CD4-positive, alpha-beta T cell treated with Interferon gamma for 1 hour (primary cell): ENCODE measurements around the gene CHRM5.

Experiments
- DNase-seq: peaks from one replicate; pipeline ENCODE4 v3.0.0-alpha.2; 2020

CHRM5 gene

DNA sequence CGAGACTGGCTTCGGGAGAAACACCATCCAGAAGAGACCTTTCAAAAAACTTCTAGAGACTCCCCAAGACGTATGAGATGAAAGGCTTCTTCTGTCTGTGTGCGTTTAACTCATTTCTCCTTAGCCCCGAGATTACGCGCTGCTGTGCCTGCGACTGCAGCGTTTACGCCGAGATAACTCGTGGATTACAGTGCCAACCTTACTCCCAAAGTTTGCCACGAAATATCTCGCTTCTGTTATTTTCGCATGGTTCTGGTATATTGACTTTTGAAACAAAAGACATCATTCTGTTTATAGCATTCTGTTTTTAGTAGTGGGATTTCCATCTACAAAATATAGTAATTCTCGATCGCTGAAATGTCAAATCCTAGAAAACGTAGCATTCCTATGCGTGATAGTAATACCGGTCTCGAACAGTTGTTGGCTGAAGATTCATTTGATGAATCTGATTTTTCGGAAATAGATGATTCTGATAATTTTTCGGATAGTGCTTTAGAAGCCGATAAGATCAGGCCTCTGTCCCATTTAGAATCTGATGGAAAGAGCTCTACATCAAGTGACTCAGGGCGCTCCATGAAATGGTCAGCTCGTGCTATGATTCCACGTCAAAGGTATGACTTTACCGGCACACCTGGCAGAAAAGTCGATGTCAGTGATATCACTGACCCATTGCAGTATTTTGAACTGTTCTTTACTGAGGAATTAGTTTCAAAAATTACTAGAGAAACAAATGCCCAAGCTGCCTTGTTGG is 134.1 kb downstream of the CHRM5 start:
- DNase-seq: no peak

DNA sequence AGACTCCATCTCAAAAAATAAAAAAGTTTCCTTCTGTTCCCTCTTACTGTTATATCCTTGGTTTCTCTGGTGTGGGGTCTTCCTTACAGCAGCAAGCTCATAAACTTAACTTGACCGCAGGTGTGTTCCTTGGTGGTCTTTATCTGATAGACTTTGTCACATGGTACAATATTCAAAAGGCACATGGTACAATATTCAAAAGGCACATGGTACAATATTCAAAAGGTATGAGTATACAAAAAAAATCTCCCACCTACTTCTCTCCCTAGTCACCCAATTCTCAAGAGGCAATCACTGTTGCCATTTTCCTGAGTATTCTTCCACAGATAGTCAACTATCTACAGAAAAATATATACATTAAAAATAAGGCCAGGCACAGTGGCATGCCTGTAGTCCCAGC is 138.1 kb downstream of the CHRM5 start:
- DNase-seq: no peak

DNA sequence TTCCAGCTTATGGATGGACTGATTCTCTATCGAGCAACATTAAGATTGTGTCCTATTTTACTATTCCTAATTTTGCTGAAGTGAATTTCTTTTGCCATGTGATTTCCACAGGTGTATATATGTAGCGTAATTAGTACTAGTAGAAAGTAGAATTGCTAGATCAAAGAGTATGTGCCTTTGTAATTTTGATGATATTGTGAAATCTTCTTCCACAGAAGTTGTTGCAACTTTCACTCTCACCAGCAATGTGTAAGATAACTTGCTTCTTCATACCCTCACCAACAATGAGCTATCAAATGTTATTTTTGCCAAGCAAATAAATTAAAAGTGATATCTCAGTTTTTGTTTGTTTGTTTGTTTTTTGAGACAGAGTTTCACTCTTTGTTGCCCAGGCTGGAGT is 139.0 kb downstream of the CHRM5 start:
- DNase-seq: no peak

DNA sequence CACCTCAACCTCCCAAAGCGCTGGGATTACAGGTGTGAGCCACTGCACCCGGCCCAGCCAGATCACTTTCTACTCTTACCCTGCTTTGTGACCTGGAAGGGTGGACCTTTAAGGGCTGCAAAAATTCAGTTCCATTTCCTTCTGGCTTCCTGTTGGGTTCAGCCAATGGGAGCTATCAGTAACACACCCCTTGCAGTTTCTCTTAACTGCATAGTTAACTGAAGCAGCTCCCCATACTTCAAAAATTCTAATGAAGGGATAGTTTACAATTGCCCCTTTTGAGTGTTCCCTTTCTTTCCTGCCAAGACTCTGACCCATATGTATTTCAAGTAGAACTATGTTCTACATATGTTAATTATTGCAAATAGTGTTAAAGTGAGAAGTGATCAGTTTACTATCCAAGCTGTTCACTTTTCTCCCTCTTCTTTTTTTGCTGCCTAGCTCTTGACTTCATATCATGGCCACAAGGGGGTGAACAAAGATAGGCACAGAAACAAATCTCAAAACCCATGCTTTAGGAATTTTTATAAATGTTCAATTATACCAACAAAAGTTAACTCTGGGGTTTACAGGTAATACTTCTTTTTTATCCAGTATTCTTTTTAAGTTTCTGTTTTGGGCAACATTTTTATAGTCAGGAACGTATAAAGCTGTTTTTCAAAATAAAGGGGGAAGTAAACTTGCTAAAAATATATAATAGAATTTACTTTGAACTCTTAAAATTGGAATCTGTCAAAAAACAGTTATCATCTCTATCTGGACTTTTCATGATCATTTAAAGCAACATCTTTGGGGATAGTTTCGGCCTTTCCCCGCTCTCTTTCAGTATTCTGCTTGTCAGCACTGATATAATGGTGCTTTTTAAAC is 141.7 kb downstream of the CHRM5 start:
- no peak for DNase-seq

DNA sequence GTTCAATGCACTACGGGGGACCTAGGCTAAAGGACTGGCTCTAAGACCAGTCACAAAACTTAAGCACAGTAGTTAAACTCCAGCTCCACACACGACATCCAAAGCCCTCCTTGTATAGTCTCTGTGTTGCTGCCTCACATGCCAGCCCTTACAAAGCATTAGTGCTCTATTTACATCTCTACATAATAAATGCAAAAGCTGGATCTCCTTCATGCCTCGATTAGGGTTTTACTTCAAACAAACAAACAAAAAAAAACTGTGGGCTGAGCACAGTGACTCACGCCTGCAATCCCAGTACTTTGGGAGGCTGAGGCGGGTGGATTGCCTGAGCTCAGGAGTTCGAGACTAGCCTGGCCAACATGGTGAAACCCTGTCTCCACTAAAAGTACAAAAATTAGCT is 143.2 kb downstream of the CHRM5 start:
- DNase-seq: no peak

DNA sequence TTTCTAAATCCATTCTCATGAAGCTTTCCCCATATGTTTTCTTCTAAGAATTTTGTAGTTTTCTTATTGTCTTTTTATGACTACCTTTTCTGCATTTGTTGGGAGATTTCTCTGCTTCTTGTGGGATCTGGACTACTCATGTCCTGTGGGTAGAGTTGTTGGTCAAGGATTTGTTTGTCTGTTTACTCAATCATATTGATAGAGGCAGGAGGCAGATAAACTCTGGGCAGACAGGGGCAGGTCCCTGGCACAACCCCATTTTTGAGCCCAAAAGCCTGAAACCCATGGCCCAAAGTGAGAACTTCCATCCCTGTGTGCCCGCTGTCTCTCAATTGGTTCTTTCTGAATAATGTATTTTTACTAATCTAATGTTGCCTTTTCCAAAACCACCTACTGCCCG is 145.9 kb downstream of the CHRM5 start:
- DNase-seq: no peak

DNA sequence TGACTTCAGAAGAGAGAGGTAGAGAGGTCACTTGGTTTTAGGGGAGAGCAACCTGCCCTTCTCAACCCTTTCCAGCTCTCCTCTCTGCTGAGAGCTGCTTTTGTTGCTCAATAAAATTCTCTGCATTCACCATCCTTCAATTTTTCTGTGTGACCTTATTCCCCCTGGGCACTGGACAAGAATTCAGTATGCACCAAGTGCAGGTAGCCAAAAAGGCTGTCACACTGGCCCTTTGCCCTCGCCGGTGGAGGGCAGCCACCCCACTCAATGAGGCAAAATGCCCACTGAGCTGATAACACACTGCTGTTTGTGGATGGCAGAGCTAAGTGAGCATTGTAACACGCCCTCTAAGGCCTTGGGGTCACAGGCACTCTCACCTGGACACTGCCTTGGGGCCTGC is 146.4 kb downstream of the CHRM5 start:
- DNase-seq: no peak

DNA sequence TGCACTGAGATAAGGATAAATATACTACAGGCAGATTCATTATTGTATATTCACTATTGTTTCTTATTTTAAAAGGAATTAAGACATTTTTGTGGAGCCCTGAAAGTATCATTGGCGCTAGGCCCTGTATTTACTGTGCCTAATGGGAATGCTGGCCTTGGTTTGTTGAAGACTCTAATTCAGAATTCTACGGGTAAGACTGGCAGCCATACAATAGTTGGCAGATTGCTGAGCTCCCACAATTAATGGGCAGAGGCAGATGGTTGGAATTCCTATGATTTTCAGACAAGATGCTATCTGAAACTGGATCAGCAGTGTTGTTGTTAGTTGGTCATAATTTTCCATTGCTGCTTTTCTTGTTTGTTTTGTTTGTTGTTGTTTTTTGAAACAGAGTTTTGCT is 148.3 kb downstream of the CHRM5 start:
- DNase-seq: no peak
